ENCODE results near the gene CLMN. TPM values are rescaled to one million over a fixed set of nuclear protein-coding genes. Genes with fewer than 3 reads are reported as not detected.
A peak's percentile ranks its signal among the peaks of the same experiment; 100 is the strongest.

The CLMN gene
- total RNA-seq, 1 donor from 2014 or later, result 9.0 TPM

GRCh38 chr14:95326987-95327386 lies 7.3 kb upstream of the CLMN start:
- ATAC-seq (ENCODE audit: poor library complexity), result no peak
- intact Hi-C loops (cut with DNase I), result no loop called here
- DNase-seq, result no peak

DNA sequence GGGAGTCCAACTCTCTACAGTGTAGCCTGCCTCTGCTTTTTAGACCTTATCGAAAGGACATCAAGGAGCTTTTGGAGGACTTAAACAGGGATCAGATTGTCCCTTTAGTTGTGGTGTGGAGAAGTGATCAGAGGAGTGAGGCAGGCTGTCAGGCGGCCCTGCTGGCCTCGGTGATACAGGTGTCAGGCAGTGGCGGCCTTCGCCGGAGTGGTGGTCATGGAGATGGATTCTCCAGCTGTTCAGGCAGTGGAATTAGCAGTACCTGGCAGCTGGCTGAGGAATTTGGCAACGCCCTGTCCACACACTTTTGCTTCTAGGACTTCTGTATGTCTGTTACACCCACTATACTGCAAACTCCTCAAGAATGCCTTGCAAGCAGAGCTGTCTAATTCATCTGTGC lies 4.2 kb upstream of the CLMN start:
- DNase-seq, result no peak
- intact Hi-C loops (cut with DNase I), result no loop called here
- ATAC-seq (ENCODE audit: poor library complexity), result no peak

GRCh38 chr14:95323361-95323760 lies 3.7 kb upstream of the CLMN start:
- no peak for DNase-seq
- no peak for ATAC-seq (ENCODE audit: poor library complexity)
- intact Hi-C loops (cut with DNase I), result no loop called here

DNA sequence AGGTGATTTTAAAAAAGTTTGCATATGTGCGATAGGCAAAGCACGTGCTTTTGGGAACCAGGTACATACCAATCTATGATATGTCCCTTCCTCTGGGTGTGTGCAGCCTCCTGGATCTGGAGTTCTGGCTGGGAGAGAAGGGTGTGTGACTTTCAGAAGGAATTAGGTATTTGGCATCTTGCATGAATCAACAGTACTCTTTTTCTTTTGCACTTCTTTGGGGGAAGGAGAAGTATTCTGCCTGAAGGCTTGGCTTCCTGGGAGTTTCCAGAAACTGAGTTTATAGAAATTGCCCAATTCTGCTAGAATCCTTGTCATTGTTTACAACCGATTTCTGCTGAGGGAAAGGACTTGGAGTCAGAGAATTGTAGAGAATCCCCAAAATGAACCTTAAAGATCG lies 2.9 kb upstream of the CLMN start:
- intact Hi-C loops (cut with DNase I), result no loop called here
- no peak for DNase-seq
- no peak for ATAC-seq (ENCODE audit: poor library complexity)

GRCh38 chr14:95321693-95322455 lies 2.2 kb upstream of the CLMN start:
- no peak for DNase-seq
- intact Hi-C loops (cut with DNase I), result no loop called here

DNA sequence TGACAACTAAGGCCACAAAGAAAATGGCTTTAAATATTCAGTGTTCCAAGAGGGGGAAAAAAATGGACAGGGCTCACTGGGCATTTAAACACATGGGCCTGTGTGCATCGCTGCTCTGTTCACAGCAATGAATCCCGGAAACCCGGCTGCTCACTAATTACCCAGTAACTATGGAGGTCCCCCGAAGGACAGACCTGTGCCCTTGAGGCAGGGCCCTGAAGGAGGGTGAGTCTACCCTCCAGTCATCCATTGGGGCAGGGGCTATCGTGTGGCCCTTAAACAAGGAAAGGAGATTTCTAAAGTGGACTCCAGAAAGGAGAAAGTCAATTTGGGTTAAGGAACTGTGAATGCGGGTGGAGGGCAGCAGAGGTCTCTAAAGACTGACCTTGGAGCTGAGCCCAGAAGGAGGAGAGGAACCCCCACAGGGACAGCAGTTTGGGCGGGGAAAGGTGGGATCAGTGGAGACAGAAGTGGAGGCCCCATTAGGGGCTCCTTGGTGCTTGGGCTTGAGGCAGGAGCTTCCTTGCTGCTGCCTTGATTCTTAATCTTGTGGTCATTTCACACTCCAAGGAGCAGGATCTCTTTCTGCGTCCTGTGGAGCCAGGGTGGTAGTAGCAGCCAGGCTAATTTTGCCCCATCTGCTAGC lies 1.4 kb upstream of the CLMN start:
- no peak for ATAC-seq (ENCODE audit: poor library complexity)
- no peak for DNase-seq
- intact Hi-C loops (cut with DNase I), result no loop called here

More at GRCh38 chr14:95321693-95322455, 2.2 kb upstream of the CLMN start:
- ATAC-seq (ENCODE audit: poor library complexity), result no peak

GRCh38 chr14:95320078-95320895 lies 579 bp upstream of the CLMN start:
- ATAC-seq (ENCODE audit: poor library complexity) (peak; percentile 3), DNase-seq (peak; percentile 50)
- intact Hi-C loops (cut with DNase I), result no loop called here

DNA sequence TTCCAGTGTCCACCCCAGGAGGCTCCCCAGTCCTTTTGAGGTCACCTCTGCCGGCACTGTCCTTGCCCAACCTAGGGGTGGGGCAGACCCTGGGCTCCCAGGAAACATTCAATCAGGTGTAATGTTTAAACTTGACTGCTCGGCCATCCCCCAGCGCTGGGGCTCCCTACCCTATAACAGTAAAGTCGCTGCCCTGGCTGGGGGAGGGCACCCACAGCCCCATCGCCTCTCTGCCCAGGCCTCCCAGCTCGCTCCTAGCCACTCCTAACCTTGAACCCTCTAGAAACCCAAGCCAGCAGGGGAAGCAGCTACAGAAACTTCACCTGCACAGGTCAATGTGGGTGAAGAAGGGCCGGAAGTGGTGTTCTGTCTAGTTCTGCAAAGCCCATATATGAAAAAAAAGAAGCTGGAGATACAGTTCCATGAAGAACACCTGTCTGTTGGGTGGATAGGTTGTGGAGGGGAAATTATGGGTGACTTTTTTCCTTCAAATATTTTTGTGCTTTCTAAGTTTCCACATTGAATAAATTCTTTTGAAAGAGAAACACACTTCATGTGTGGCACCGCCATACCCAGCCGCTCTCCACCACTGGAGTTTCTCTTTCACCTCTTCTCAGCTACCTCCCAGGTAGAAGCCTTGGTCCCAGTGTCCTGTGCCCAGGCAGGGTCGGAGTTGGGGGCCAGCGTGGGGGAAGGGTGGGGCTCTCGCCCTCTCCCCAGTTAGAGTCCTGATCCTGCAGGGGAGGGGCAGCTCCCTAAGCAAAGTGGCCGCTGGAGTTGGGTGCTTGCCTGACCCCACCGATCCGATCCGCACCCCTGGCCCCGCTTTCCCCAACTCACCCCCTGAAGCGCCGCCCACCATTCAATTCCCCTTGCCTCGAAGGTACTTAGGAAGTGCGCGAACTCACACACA lies 1.1 kb downstream of the CLMN start:
- DNase-seq (no peak), ATAC-seq (ENCODE audit: poor library complexity) (peak; percentile 2)
- intact Hi-C loops (cut with DNase I), result no loop called here

DNA sequence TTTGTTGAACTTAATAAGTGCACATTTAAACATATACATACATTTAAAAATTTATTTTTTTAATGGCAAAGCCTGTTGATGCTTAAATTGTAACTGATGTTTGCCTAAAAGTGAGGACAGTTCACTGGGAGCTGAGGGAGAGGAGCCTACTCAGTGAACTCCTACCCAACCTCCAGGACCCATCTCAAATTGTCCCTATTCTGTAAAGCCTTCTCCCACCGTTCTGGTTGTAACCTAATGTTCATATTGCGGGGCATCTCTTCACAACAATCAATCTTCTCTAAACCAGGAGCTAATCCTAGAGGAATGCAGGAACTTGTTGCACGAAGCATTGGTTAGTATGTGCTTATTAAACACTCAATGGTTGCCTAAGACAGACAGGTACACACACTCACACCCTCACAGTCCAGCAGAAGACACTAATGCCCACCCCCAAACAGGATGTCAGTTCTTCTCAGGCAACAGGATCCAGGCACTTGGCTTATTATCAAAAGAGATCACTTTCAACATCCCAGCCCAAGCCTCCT lies 1.8 kb downstream of the CLMN start:
- DNase-seq, result no peak
- intact Hi-C loops (cut with DNase I), result no loop called here
- ATAC-seq (ENCODE audit: poor library complexity), result no peak

GRCh38 chr14:95316821-95317220 lies 2.9 kb downstream of the CLMN start:
- intact Hi-C loops (cut with DNase I), result no loop called here
- DNase-seq (no peak), ATAC-seq (ENCODE audit: poor library complexity) (no peak)

- intact Hi-C loops (cut with DNase I), result no loop called here
- DNase-seq (no peak), ATAC-seq (ENCODE audit: poor library complexity) (no peak)
Measured at GRCh38 chr14:95315579-95315978, 4.1 kb downstream of the CLMN start.

DNA sequence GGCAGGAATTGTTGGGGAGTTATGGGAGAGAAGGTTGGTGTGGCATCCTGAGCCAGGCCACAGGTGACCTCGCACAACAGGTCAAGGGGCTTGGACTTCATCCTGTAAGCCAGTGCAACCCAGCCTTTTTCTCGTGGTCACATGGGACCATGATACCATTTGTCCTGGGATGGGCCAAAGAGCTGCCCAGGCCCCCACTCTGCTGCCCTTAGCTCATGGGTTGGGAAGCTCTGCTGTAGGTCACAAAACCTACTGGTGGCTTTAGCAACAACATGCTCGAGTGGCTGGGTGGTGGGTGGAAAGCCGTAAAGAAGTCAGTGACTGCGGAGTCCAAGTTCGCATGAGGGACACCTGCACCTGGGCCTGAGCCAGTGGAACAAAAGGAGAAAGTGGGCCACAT lies 4.6 kb downstream of the CLMN start:
- no peak for ATAC-seq (ENCODE audit: poor library complexity)
- no peak for DNase-seq
- intact Hi-C loops (cut with DNase I), result no loop called here

GRCh38 chr14:95314609-95315008 lies 5.1 kb downstream of the CLMN start:
- ATAC-seq (ENCODE audit: poor library complexity) (no peak), DNase-seq (no peak)
- intact Hi-C loops (cut with DNase I), result no loop called here

GRCh38 chr14:95313707-95314106 lies 6.0 kb downstream of the CLMN start:
- peak; percentile 85 for DNase-seq
- intact Hi-C loops (cut with DNase I), result no loop called here
- peak; percentile 72 for ATAC-seq (ENCODE audit: poor library complexity)

DNA sequence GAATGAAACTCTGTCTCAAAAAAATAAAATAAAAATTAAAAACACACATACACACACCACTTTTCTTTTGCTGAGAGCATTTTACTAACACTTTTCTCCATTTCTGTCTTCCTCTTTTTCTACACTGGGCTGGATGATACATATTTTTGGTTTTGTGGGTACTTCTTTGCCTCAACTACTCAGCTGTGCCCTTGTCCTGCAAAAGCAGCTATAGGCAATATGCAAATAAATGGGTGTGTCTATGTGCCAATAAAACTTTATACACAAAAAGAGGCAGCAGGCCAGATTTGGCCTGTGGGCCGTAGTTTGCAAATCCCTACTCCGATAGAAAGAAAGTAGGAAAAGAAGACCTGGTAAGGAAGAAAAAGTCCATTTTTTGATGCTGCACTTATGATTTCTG lies 6.5 kb downstream of the CLMN start:
- no peak for DNase-seq
- no peak for ATAC-seq (ENCODE audit: poor library complexity)
- intact Hi-C loops (cut with DNase I), result no loop called here

- ATAC-seq (ENCODE audit: poor library complexity), result no peak
- DNase-seq, result no peak
Measured at GRCh38 chr14:95312311-95312710, 7.4 kb downstream of the CLMN start.

DNA sequence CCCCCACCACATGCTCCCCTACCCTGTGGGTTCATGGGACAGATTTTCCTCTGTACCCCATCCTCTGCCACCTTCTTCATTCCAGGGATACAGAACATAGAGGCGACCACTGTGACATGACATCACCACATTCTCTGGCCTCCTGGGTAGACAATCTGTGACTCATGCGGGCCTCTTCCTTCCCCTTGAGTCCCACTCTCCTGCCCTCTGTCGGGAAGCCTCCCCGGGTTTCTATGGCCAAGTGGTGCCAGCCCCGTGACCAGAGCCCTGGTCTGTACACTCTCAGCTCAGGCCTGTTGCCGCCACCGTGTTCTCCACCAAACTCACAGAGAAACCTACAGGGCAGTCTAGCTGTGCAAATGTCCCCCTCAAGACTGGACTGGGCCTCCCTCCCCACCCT lies 8.0 kb downstream of the CLMN start:
- DNase-seq (no peak), ATAC-seq (ENCODE audit: poor library complexity) (no peak)
- intact Hi-C loops (cut with DNase I), result no loop called here

More at GRCh38 chr14:95312311-95312710, 7.4 kb downstream of the CLMN start:
- intact Hi-C loops (cut with DNase I), result no loop called here

DNA sequence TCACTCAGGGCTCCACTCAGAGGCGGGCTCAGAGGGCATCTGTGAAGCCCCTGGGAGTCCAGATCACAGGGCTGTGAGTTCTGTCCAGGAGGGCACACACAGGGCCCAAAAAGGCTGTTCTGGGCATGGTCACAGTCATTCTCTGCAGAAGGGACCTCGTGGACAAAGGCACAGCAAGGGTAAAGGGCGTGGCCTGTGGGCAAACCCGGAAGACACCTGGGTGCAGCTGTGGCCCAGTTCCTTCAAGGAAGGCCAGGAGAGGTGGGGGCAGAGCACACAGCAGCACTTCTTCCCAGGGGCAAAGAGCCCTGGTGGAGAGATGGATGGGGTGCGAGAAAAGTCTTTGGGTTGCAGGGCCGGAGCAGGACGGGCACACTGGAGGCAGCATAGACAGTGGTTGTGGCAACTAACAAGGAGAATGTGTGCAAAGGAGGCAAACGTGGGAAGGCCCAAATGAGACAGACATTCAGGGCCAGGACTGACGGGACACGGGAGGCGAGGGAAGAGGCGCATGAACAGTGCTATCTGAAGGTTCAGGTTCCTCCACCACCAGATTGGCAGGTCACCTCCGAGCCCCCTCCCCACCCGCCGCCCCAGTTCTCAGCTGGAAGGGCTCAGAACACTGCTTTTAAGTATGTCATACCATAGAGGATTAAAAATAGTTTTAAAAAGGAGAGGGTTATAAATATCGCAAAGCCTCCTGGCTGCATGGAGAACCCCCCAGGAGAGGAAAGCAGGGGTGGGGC lies 8.9 kb downstream of the CLMN start:
- intact Hi-C loops (cut with DNase I), result no loop called here
- no peak for DNase-seq
- ATAC-seq (ENCODE audit: poor library complexity), result no peak

Measured in Right ventricle myocardium superior (tissue), 1 donor.